ENCODE measurements around the gene GCSAML.
A peak's percentile ranks its signal among the peaks of the same experiment; 100 is the strongest.

GCSAML gene
- long read RNA-seq: 0 reads

DNA sequence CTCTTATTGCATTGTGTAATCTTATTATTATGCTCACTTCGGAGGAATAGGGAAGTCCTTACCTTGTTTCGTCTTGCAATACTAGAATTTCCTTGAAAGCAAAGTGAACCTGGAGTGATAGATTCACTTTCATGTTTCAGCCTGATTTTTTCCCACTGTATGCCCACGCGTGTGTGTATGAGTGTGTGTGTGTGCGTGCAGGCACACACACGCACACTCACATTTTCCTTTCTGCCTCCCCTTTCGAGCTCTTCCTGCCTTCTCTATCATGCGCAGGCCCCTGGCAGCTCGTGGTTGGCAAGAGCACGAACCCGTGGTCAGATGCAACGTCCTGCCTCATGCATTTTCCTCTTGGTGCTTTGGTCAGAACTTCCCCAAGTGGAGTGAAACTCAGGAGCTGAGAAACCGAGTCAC lies at the start of gene GCSAML:
Gene GCSAML (plus strand): TSS at position 366 of the 414 bp plus-strand sequence. CDS start 58 bp downstream, outside the sequence.
- TF ChIP-seq, protein P1, sequence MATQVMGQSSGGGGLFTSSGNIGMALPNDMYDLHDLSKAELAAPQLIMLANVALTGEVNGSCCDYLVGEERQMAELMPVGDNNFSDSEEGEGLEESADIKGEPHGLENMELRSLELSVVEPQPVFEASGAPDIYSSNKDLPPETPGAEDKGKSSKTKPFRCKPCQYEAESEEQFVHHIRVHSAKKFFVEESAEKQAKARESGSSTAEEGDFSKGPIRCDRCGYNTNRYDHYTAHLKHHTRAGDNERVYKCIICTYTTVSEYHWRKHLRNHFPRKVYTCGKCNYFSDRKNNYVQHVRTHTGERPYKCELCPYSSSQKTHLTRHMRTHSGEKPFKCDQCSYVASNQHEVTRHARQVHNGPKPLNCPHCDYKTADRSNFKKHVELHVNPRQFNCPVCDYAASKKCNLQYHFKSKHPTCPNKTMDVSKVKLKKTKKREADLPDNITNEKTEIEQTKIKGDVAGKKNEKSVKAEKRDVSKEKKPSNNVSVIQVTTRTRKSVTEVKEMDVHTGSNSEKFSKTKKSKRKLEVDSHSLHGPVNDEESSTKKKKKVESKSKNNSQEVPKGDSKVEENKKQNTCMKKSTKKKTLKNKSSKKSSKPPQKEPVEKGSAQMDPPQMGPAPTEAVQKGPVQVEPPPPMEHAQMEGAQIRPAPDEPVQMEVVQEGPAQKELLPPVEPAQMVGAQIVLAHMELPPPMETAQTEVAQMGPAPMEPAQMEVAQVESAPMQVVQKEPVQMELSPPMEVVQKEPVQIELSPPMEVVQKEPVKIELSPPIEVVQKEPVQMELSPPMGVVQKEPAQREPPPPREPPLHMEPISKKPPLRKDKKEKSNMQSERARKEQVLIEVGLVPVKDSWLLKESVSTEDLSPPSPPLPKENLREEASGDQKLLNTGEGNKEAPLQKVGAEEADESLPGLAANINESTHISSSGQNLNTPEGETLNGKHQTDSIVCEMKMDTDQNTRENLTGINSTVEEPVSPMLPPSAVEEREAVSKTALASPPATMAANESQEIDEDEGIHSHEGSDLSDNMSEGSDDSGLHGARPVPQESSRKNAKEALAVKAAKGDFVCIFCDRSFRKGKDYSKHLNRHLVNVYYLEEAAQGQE (IDR thresholded peaks at IDR 0.05; ENCODE audit: insufficient replicate concordance, low read depth): no peak
- TF ChIP-seq, protein P2, sequence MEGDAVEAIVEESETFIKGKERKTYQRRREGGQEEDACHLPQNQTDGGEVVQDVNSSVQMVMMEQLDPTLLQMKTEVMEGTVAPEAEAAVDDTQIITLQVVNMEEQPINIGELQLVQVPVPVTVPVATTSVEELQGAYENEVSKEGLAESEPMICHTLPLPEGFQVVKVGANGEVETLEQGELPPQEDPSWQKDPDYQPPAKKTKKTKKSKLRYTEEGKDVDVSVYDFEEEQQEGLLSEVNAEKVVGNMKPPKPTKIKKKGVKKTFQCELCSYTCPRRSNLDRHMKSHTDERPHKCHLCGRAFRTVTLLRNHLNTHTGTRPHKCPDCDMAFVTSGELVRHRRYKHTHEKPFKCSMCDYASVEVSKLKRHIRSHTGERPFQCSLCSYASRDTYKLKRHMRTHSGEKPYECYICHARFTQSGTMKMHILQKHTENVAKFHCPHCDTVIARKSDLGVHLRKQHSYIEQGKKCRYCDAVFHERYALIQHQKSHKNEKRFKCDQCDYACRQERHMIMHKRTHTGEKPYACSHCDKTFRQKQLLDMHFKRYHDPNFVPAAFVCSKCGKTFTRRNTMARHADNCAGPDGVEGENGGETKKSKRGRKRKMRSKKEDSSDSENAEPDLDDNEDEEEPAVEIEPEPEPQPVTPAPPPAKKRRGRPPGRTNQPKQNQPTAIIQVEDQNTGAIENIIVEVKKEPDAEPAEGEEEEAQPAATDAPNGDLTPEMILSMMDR (IDR thresholded peaks at IDR 0.05; ENCODE audit: insufficient read depth, low read length): no peak
- TF ChIP-seq GABPA (IDR thresholded peaks at IDR 0.05; ENCODE audit: low read depth) (no peak), POLR2AphosphoS5 (IDR thresholded peaks at IDR 0.05; ENCODE audit: low read depth) (no peak), SPI1 (IDR thresholded peaks at IDR 0.05; ENCODE audit: borderline replicate concordance, low read depth) (peak; percentile 73)
- Histone ChIP-seq H3K4me3 (replicated peaks; ENCODE audit: insufficient read depth, low read length) (no peak within 1 kb of the TSS), H3K27ac (replicated peaks) (no peak within 1 kb of the TSS), H3K27me3 (ENCODE audit: insufficient read depth, poor library complexity, severe bottlenecking) (no peaks in the 10 kb centered on the region)
- DNase-seq (ENCODE audit: low read depth in 1 of 2, low spot score in 1 of 2): peak in 1 of 2 experiments; percentile 13

DNA sequence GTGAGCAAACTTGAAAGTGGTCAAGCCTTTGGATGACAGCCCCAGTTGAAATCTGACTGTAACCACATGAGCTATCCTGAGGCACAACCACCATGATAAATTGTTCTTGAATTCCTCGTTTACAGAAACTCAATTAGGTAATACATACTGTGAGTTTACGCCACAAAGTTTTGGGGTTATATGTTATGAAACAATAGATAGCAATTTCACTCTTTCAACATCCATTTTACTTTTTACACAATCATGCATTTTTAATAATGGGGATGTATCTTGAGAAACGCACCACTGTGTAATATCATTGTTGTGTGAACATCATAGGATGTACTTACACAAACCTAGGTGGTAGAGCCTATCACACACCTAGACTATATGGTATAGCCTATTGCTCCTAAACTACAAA lies 48.1 kb upstream of the GCSAML start:
- TF ChIP-seq SPI1 (IDR thresholded peaks at IDR 0.05; ENCODE audit: borderline replicate concordance, low read depth) (no peak), GABPA (IDR thresholded peaks at IDR 0.05; ENCODE audit: low read depth) (no peak), POLR2AphosphoS5 (IDR thresholded peaks at IDR 0.05; ENCODE audit: low read depth) (no peak)
- TF ChIP-seq, protein P2 (IDR thresholded peaks at IDR 0.05; ENCODE audit: insufficient read depth, low read length): no peak
- TF ChIP-seq, protein P1 (IDR thresholded peaks at IDR 0.05; ENCODE audit: insufficient replicate concordance, low read depth): no peak
- H3K4me3 ChIP-seq (replicated peaks; ENCODE audit: insufficient read depth, low read length): no peak overlapping the region
- H3K27ac ChIP-seq (replicated peaks): 0 out of 2 replicates have a peak overlapping the region, but pooled peaks have one; percentile 26
- H3K27me3 ChIP-seq (ENCODE audit: insufficient read depth, poor library complexity, severe bottlenecking): no peaks in the 10 kb centered on the region
- peak; percentile 41 to 58 for DNase-seq (ENCODE audit: low read depth in 1 of 2, low spot score in 1 of 2)

DNA sequence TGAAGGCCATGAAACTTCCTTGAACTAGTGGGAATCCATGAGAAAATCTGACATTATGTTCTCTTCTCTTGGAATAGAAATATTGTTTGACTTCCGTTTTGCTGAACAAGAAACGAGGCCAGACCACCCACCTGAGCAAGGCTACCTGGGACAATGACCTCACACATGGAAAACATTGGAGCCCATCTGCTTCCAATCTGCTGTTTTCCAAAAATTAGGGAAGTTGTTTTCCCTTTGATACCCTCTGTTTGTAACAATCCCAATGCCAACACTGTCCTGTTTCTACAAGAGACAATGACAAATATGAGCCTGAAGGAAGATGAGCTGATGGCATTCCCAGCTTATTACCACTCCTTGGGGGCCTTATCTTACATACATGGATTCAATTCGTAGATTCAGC lies 42.1 kb upstream of the GCSAML start:
- H3K27me3 ChIP-seq (ENCODE audit: insufficient read depth, poor library complexity, severe bottlenecking): no peaks in the 10 kb centered on the region
- H3K27ac ChIP-seq (replicated peaks): no peak overlapping the region
- DNase-seq (ENCODE audit: low read depth in 1 of 2, low spot score in 1 of 2): no peak
- no peak overlapping the region for H3K4me3 ChIP-seq (replicated peaks; ENCODE audit: insufficient read depth, low read length)
- no peak for TF ChIP-seq SPI1 (IDR thresholded peaks at IDR 0.05; ENCODE audit: borderline replicate concordance, low read depth)

DNA sequence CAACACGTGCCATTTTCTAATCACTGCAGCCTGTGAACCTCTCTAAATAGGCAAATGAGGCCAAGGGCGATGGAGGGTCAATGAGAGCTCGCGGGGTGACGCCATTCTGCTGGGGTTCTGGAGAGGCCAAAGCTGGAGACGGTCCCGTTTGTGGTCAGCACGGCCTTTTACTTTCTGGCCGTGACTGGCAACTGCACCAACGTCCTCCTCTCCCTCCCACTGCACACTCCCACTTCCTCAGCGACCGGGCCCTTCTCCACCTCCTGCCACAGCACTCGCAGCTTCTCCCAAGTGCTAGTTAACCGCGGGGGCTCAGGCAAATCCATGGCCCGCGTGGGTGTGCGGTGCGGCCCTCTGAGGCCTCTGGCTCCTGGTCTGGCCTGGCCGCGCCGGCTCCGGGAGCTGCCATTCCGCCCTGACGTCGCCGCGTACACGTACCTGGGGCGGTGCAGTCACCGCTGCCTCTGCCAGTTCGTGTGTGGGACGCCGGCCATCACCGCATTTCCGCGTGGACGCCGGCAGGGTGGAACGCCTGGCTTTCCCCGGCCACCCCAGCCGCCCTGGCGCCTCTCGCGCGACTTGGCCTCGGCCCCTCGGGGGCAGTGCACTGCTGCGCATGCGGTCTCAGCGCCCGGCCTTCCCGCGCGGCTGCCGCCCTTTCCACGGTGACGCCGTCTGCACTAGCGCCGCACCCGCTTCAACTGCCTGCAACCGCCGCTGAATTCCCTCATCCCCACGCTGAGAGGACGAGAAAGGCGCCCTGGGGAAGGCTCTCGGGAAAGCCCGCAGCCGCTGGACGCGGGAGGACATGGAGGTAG lies 30.9 kb upstream of the GCSAML start:
- no peak overlapping the region for H3K4me3 ChIP-seq (replicated peaks; ENCODE audit: insufficient read depth, low read length)
- no peaks in the 10 kb centered on the region for H3K27me3 ChIP-seq (ENCODE audit: insufficient read depth, poor library complexity, severe bottlenecking)
- H3K27ac ChIP-seq (replicated peaks): no peak overlapping the region
- no peak for DNase-seq (ENCODE audit: low read depth in 1 of 2, low spot score in 1 of 2)
- TF ChIP-seq, protein P2 (IDR thresholded peaks at IDR 0.05; ENCODE audit: insufficient read depth, low read length): no peak
- TF ChIP-seq GABPA (IDR thresholded peaks at IDR 0.05; ENCODE audit: low read depth) (no peak), SPI1 (IDR thresholded peaks at IDR 0.05; ENCODE audit: borderline replicate concordance, low read depth) (no peak), POLR2AphosphoS5 (IDR thresholded peaks at IDR 0.05; ENCODE audit: low read depth) (no peak)

Measured in HL-60 (cell line).